GM23248 (cell line): ENCODE measurements around the gene GUCY1B1. TPM values are rescaled to one million over a fixed set of nuclear protein-coding genes. Genes with fewer than 3 reads are reported as not detected.

Experiments
- DNase-seq: peaks from one replicate; pipeline ENCODE4 v3.0.0-alpha.2; 2015
- H2AFZ ChIP-seq: fragments of 200-600 bp; sonication (generic); 2 replicates; pipeline ENCODE4 v1.6.1; 2016; ENCODE audit warnings: antibody characterized with exemption
- H3F3A ChIP-seq: fragments of 200-600 bp; sonication (generic); 2 replicates; pipeline ENCODE4 v1.6.1; 2016; ENCODE audit warnings: mild to moderate bottlenecking, antibody characterized with exemption, mixed run types; ENCODE audit not compliant: insufficient read depth
- H3K27ac ChIP-seq: fragments of 200-600 bp; sonication (generic); 2 replicates; pipeline ENCODE4 v1.5.1; 2016; ENCODE audit warnings: mild to moderate bottlenecking
- H3K27me3 ChIP-seq: fragments of 200-600 bp; sonication (generic); replicated peaks from 2 replicates; pipeline ENCODE4 v1.6.1; 2016; ENCODE audit warnings: mild to moderate bottlenecking; ENCODE audit not compliant: insufficient read depth
- H3K36me3 ChIP-seq: fragments of 200-600 bp; sonication (generic); 2 replicates; pipeline ENCODE4 v1.6.1; 2016; ENCODE audit warnings: low read depth, mild to moderate bottlenecking
- H3K4me1 ChIP-seq: fragments of 200-600 bp; sonication (generic); 2 replicates; pipeline ENCODE4 v1.6.1; 2016; ENCODE audit warnings: mild to moderate bottlenecking; ENCODE audit not compliant: insufficient read depth
- H3K4me2 ChIP-seq: fragments of 200-600 bp; sonication (generic); one replicate; pipeline ENCODE4 v1.6.1; 2016; ENCODE audit warnings: mild to moderate bottlenecking; ENCODE audit not compliant: unreplicated experiment
- H3K4me3 ChIP-seq: fragments of 200-600 bp; sonication (generic); 2 replicates; pipeline ENCODE4 v1.5.1; 2016; ENCODE audit warnings: mild to moderate bottlenecking
- H3K79me2 ChIP-seq: fragments of 200-600 bp; sonication (generic); 2 replicates; pipeline ENCODE4 v1.6.1; 2016; ENCODE audit warnings: mild to moderate bottlenecking; ENCODE audit not compliant: insufficient read depth
- H3K9ac ChIP-seq: fragments of 200-600 bp; sonication (generic); 2 replicates; pipeline ENCODE4 v1.6.1; 2016; ENCODE audit warnings: mild to moderate bottlenecking
- H3K9me2 ChIP-seq: fragments of 200-600 bp; sonication (generic); 2 replicates; pipeline ENCODE4 v1.6.1; 2016; ENCODE audit warnings: mixed run types, mild to moderate bottlenecking, moderate library complexity; ENCODE audit not compliant: insufficient read depth
- H3K9me3 ChIP-seq: fragments of 200-600 bp; sonication (generic); one replicate; pipeline ENCODE4 v1.6.1; 2017; ENCODE audit warnings: low read depth
- H4K20me1 ChIP-seq: fragments of 200-600 bp; sonication (generic); 2 replicates; pipeline ENCODE4 v1.6.0; 2016; ENCODE audit not compliant: insufficient read depth
- EZH2 ChIP-seq: fragments of 200-600 bp; sonication (generic); IDR thresholded peaks from 2 replicates; pipeline ENCODE4 v1.6.1; 2018; ENCODE audit warnings: antibody characterized with exemption, mild to moderate bottlenecking; ENCODE audit not compliant: insufficient read depth, poor library complexity, severe bottlenecking
- EZH2phosphoT487 ChIP-seq: fragments of 200-600 bp; sonication (generic); IDR thresholded peaks from 2 replicates; pipeline ENCODE4 v1.6.1; 2018; ENCODE audit warnings: antibody characterized with exemption, moderate library complexity, mild to moderate bottlenecking, low read depth; ENCODE audit not compliant: insufficient read depth
- WGBS, 2 experiments: methylation state at CpG; one replicate each; pipeline ENCODE4 v1.1.6; 2015 to 2017; ENCODE audit warnings: low lambda C conversion rate in 2 of 2, low coverage in 1 of 2; ENCODE audit errors: missing lambda C conversion rate in 2 of 2; 5-methylcytosine and 5-hydroxymethylcytosine counted together
- in situ Hi-C: fragments of 300-500 bp; cut with MboI; formaldehyde crosslinking; loops from 2 replicates; pipeline ENCODE4 v1.15.0; 2020
- polyA plus RNA-seq: library from polyadenylated mRNA; unstranded; fragments of >200 nt; fragmentation: Nextera tagmentation; extraction: Ambion mirVana; gene quantifications from 2 replicates; pipeline ENCODE4 v1.2.1, GENCODE V29; 2016
- total RNA-seq: library from RNA; depleted of rRNA; stranded (reverse); fragments of >200 nt; shearing (Covaris generic); gene quantifications from 2 replicates; pipeline ENCODE4 v1.2.3, GENCODE V29; 2014

Gene GUCY1B1
- total and polyA plus RNA-seq, 2 experiments from 2014 or later, result 0.56 to 2.1 TPM

DNA sequence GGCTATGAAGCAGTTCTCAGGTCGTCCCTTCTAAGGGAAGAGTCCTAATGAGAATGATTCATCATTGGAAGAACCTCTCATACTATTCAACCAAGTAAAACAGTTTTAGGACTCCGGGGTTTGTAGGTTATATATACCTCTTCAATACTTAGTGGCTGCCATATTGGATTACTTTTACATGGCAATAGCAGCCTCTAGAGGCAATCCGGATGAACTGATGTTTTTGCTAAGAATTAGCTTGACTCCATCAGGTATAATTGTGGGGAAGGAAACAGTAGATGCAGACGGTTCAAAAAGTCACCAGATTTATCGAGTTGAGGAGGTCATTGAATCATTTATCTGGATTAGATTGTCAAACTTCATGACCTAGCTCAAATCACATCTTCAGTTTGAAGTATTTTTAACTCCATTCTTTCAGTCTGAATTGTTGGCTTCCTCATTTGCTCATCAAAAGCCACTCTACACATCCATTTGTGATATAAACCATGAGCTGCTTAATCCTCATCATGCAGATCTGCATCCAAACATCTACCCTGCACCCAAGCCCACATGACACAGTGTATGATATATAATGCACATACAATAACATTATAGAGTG, 28.4 kb downstream of the GUCY1B1 start:
- Histone ChIP-seq H3K4me2 (no peak overlapping the region), H2AFZ (peak overlapping the region; percentile 73)
- peak; percentile 73 for DNase-seq

DNA sequence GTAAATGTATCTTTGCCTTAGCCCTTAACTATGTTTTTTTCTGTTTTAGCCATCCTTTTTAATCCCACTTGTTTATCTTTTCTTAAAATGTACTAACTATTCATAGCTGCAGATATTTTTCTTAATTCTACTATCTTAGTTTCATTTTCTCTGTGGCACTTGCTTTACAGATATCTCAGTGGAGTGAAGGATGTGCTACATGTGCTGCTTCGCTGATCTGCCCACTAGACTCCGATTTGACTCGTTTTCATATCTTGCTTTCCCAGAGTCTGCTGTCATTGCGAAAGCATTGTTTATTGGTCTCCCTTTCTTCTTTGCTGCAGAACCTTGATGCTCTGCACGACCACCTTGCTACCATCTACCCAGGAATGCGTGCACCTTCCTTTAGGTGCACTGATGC, 30.6 kb downstream of the GUCY1B1 start:
- Histone ChIP-seq H3K4me2 (no peak overlapping the region), H3K27ac (no peak overlapping the region), H2AFZ (no peak overlapping the region), H3K36me3 (no peaks in the 10 kb centered on the region), H3F3A (no peaks in the 10 kb centered on the region), H3K27me3 (no peaks in the 10 kb centered on the region), H3K9me3 (no peaks in the 10 kb centered on the region), H3K9ac (no peak overlapping the region), H4K20me1 (no peaks in the 10 kb centered on the region), H3K4me3 (no peak overlapping the region), H3K9me2 (no peaks in the 10 kb centered on the region), H3K4me1 (no peaks in the 10 kb centered on the region), H3K79me2 (no peaks in the 10 kb centered on the region)
- TF ChIP-seq EZH2 (no peak), EZH2phosphoT487 (no peak)
- DNase-seq, result no peak
- in situ Hi-C loops, result no loop called here
- 65 to 71% methylated on average over 6 of the region's 6 CpGs for WGBS, 2 experiments

More for the DNA sequence above, 28.4 kb downstream of the GUCY1B1 start:
- H3K9ac ChIP-seq, result no peak overlapping the region
- no peak overlapping the region for H3K27ac ChIP-seq
- in situ Hi-C loops, result no loop called here
- no peaks in the 10 kb centered on the region for H3K79me2 ChIP-seq
- no peaks in the 10 kb centered on the region for H3F3A ChIP-seq
- H3K9me3 ChIP-seq, result no peaks in the 10 kb centered on the region
- TF ChIP-seq EZH2phosphoT487, result no peak
- no peaks in the 10 kb centered on the region for H4K20me1 ChIP-seq
- H3K36me3 ChIP-seq, result no peaks in the 10 kb centered on the region
- H3K27me3 ChIP-seq, result no peaks in the 10 kb centered on the region
- no peaks in the 10 kb centered on the region for H3K4me1 ChIP-seq
- no peaks in the 10 kb centered on the region for H3K9me2 ChIP-seq
- WGBS, 2 experiments, result 11 to 16% methylated on average over 5 of the region's 5 CpGs
- no peak overlapping the region for H3K4me3 ChIP-seq

DNA sequence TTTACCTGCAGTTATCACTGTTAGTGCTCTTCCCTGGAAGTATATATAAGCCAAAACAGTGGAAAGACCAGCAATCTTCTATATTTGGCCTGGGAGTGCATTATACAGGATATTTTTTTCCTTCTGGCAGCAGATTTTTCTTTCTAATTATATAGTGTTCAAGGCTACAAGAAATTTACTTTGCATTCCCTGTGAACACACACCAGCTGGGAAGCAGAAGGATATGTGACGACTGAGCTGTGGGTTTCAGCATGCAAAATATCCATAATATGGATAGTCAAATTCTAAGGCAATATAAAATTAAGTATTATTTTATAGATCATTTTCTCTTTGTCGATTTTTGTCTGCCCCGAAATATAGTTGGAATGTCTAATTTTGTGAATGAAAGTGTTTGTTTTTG, 31.2 kb downstream of the GUCY1B1 start:
- WGBS, 2 experiments, result 88 to 95% methylated on average over 3 of the region's 3 CpGs
- Histone ChIP-seq H3K4me2 (no peak overlapping the region), H3K9me2 (no peaks in the 10 kb centered on the region), H4K20me1 (no peaks in the 10 kb centered on the region), H3K79me2 (no peaks in the 10 kb centered on the region), H2AFZ (no peak overlapping the region), H3K27ac (no peak overlapping the region), H3K9ac (no peak overlapping the region), H3K36me3 (no peaks in the 10 kb centered on the region), H3K4me3 (no peak overlapping the region), H3F3A (no peaks in the 10 kb centered on the region), H3K9me3 (no peaks in the 10 kb centered on the region), H3K4me1 (no peaks in the 10 kb centered on the region), H3K27me3 (no peaks in the 10 kb centered on the region)
- DNase-seq, result no peak
- TF ChIP-seq EZH2phosphoT487 (no peak), EZH2 (no peak)
- in situ Hi-C loops, result no loop called here

DNA sequence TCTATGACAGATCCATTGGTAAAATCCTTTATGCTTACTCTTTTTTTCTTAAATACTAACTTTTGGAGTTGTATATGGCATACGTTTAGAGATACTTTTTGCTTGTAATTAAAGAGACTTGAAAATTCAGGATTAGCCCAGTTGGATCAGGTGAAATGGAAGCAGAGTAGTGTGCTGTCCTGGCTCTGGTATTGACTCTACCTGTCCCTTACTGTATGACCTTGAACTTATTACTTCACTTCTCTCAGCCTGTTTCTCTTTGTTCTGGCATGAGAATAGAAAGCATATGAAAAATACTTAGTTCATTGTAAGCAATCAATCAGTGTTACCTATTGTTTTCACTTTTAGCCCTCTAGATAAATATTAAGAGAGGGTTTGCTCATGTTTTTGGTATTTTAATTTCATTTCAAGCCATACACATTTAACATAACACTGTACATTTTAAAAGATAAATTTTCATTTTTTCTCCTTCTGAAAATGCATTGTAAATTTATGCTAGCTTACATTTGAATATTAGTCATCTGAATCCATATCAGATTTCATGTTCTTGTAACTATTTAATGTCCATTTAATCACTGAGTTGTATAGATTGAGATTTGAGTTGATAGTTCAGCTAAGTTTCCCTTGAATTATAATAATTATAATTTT, 35.9 kb downstream of the GUCY1B1 start:
- in situ Hi-C loops, result no loop called here

More for the DNA sequence above, 35.9 kb downstream of the GUCY1B1 start:
- Histone ChIP-seq H3K36me3 (no peaks in the 10 kb centered on the region), H3F3A (no peaks in the 10 kb centered on the region), H3K4me1 (no peaks in the 10 kb centered on the region), H3K27me3 (no peaks in the 10 kb centered on the region), H3K4me2 (no peak overlapping the region), H4K20me1 (no peaks in the 10 kb centered on the region), H2AFZ (no peak overlapping the region), H3K4me3 (no peak overlapping the region), H3K9me2 (no peaks in the 10 kb centered on the region), H3K9ac (no peak overlapping the region), H3K9me3 (no peaks in the 10 kb centered on the region), H3K79me2 (no peaks in the 10 kb centered on the region), H3K27ac (no peak overlapping the region)
- WGBS, 2 experiments, result 64 to 77% methylated on average over 1 of the region's 1 CpG
- TF ChIP-seq EZH2phosphoT487 (no peak), EZH2 (no peak)
- no peak for DNase-seq
